ENCODE measurements around the gene ZSCAN23.

Gene ZSCAN23

DNA sequence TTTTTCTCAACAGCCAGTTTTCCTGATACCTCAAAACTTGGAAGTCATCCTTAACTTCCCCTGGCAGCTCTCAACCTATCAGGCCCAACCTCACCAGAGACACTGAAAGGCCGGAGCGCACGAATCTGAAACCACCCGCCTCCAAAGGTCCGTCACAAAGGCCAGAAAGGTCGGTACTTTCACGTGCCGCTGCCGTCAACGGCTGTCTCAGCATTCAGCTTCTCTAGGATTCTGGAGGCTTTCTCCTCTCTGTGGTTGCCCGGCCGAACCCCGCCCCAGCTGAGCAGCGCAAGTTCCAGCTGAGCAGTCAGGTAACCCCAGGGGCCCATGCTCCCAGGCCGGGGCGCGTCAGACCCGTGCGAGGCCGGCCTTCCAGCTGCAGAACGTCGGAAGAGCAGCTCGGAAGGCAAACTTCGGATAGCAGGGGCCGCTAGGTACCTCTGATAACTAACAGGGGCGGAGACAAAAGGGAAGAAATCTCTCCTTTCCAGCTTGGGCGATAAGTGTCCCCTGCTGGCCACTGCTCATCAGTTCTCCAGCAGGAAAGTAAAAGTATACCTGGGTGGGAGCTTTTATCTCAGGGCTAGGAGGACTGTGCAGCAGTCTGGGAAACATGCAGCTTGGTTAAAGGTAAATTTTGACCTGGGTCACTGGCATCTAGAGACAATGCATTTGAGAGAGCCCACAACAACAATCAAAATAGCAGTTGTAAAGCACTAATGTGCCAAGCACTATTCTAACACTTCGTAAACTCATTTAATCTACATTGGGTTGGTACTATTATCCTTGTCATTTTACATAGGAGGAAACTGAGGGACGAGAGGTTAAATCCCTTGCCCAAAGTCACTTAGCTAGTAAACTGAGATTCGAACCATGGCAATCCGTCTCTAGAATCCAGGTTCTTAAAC lies 59.8 kb downstream of the ZSCAN23 start:
- Histone ChIP-seq H3K27me3 (replicated peaks; ENCODE audit: control insufficient read depth, insufficient read depth, low read length) (no peaks in the 10 kb centered on the region), H3K36me3 (ENCODE audit: control insufficient read depth, insufficient read depth, low read length) (peaks cover 4% of the 10 kb centered on the region), H3K4me3 (replicated peaks; ENCODE audit: low read depth, low read length) (peak overlapping the region; percentile 41)
- TF ChIP-seq, protein P1, sequence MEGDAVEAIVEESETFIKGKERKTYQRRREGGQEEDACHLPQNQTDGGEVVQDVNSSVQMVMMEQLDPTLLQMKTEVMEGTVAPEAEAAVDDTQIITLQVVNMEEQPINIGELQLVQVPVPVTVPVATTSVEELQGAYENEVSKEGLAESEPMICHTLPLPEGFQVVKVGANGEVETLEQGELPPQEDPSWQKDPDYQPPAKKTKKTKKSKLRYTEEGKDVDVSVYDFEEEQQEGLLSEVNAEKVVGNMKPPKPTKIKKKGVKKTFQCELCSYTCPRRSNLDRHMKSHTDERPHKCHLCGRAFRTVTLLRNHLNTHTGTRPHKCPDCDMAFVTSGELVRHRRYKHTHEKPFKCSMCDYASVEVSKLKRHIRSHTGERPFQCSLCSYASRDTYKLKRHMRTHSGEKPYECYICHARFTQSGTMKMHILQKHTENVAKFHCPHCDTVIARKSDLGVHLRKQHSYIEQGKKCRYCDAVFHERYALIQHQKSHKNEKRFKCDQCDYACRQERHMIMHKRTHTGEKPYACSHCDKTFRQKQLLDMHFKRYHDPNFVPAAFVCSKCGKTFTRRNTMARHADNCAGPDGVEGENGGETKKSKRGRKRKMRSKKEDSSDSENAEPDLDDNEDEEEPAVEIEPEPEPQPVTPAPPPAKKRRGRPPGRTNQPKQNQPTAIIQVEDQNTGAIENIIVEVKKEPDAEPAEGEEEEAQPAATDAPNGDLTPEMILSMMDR (IDR thresholded peaks at IDR 0.05; ENCODE audit: insufficient read depth, low read length, poor library complexity, severe bottlenecking) = peak; percentile 18
- peak; percentile 89 for DNase-seq (ENCODE audit: extremely low read depth, insufficient read length)

Data from GM06990 (cell line).